Epithelial cell of proximal tubule (primary cell): ENCODE measurements around the gene C1orf141. TPM values are rescaled to one million over a fixed set of nuclear protein-coding genes. Genes with fewer than 3 reads are reported as not detected.

ENCODE experiments used
- DNase-seq: peaks from one replicate; pipeline ENCODE4 v3.0.0-alpha.2; 2011; ENCODE audit warnings: low read depth
- H3K4me3 ChIP-seq: 2 replicates; pipeline ENCODE4 v1.5.1; 2011; ENCODE audit warnings: low read depth, mild to moderate bottlenecking, low read length
- CTCF ChIP-seq: conservative IDR thresholded peaks from 2 replicates; pipeline ENCODE4 v1.5.1; 2012; ENCODE audit warnings: low read depth, mild to moderate bottlenecking, low read length
- total RNA-seq: library from RNA; depleted of rRNA; stranded (reverse); fragments of >200 nt; gene quantifications from 2 replicates; pipeline ENCODE4 v1.2.3, GENCODE V29; 2015

Gene C1orf141
- total RNA-seq, 1 donor from 2014 or later, result not detected

- no peak for DNase-seq
- no peak for TF ChIP-seq CTCF
- no peak overlapping the region for H3K4me3 ChIP-seq
Observed at GRCh38 chr1:67169932-67170331, 35.2 kb upstream of the C1orf141 start.

- no peak for TF ChIP-seq CTCF
- no peak overlapping the region for H3K4me3 ChIP-seq
- DNase-seq, result no peak
Observed at GRCh38 chr1:67169496-67169895, 34.7 kb upstream of the C1orf141 start.

GRCh38 chr1:67166196-67166595 is 31.4 kb upstream of the C1orf141 start, which contains the start of gene IL23R:
IL23R (plus strand) TSS chr1:67166454; CDS start chr1:67168121, 1,667 bp downstream.
- no peak for DNase-seq
- no peak within 1 kb of the TSS for H3K4me3 ChIP-seq
- no peak for TF ChIP-seq CTCF

- no peak overlapping the region for H3K4me3 ChIP-seq
- DNase-seq, result no peak
- no peak for TF ChIP-seq CTCF
Observed at GRCh38 chr1:67165468-67166041, 30.8 kb upstream of the C1orf141 start.

GRCh38 chr1:67162954-67163353 is 28.2 kb upstream of the C1orf141 start:
- TF ChIP-seq CTCF, result no peak
- no peak overlapping the region for H3K4me3 ChIP-seq
- DNase-seq, result no peak

- DNase-seq, result no peak
- no peak overlapping the region for H3K4me3 ChIP-seq
- TF ChIP-seq CTCF, result no peak
Observed at GRCh38 chr1:67159233-67159632, 24.5 kb upstream of the C1orf141 start.

GRCh38 chr1:67158401-67158800 is 23.6 kb upstream of the C1orf141 start:
- no peak for TF ChIP-seq CTCF
- no peak for DNase-seq
- no peak overlapping the region for H3K4me3 ChIP-seq
